ENCODE results near the gene FAM83C.

FAM83C gene

DNA sequence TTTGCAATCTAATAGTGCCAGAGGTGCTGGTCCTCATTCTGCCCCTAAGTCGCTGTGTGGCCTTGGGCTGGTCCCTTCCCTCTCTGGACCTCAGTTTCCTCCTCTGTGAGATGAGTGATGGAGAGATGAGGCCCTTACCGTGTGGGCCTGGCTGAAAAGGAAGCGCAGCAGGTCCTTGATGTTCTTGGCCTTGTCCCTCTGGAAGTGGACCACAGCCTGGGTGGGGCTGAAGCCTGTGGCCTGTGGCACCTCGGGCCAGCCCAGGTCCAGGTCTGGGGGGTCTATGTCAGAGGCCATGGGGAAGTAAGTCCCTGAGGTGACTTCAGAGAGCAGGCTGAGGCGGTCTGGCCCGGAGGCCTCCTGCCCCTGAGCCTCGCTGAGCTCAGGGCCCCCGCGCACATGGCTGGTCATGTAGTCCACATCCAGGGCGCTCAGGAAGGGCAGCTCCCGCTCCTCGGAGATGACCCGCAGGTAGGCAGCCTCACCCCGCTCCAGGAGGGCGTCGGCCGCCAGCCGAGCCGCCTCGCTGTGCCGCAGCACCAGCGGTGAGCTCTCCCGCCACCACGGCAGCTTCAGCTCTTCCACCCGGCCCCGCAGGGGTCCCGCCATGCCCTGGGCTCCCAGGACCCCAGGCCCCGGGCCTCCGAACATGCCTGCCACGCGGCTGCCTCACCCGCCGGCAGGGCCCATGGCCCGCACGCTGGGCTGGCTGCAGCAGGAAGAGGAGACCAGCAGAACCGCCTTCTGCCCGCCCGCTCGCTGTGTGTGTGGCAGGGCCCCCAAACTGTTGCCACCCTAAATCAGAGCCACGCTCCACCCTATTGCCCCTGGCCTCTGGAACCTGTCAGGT is at the start of gene FAM83C:
Gene FAM83C (minus strand): TSS at position 772 of the 850 bp plus-strand sequence. CDS start 121 bp downstream, at position 651.
- DNase-seq: no peak

DNA sequence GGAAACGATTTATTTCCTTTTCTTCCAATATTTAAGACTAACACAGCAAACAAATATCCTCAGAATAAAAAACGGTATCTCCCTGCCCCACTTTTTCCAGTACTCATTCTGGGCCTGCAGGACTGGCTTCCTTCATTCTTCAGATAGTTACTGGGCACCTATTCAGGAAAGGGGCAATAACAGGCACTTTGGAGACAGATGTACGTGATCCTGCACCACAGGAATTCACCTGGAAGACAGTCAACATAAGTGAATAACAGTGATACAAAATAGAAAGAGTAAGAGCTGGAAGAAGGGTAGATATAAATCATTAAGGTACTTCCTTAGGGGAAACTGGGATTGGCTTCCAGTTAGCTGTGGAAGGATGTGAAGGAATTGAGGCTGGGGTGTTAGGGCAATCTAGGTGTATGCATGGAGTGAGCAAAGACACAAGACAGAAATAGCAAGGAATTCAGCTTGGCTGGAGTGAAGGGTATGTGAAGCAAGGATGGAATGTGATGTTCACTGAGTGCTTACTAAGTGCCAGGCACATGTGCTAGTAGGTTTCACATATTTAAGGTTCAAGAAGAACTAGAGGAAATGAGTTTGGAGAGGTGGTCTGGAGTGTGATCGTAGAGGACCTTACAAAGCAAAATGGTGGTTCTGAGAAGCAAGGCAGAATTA is 49.3 kb upstream of the FAM83C start:
- no peak for DNase-seq

- DNase-seq: no peak
These were observed 48.2 kb upstream of the FAM83C start for GRCh38 chr20:35340436-35340835.

DNA sequence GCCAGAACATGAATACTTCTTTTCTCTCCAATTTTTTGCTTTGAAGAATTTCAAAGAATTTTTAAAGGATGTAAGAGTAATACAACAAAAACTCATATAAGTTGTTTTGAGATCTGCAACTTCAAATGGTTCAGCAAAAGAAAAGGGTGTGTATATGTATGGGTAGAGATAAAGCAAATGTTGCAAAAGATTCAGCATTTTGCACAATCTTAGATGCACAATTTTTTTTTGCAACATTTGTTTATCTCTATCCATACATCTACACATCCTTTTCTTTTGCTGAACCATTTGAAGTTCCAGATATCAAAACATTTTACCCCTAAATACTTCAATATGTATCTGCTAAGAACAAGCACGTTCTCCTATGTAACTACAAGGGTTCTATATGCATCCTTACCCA is 47.4 kb upstream of the FAM83C start:
- no peak for DNase-seq

DNA sequence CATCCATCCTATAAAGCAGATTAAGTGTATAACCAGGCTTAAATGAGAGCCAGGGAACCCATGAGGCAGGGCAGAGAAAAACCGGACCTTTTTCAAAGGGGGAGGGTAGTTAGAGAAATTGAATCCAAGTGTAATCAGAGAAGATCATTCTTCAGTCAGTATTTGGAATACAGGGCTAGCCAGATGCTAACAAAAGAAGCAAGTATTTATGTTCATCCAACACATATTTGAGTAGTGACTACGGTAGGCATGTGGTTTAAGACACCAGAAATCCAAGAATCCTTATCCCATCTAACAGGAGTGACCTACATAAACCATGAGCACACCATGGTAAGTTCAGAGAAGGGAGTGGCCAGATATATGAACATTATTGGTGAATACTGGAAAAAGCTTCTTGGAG is 46.8 kb upstream of the FAM83C start:
- no peak for DNase-seq

DNA sequence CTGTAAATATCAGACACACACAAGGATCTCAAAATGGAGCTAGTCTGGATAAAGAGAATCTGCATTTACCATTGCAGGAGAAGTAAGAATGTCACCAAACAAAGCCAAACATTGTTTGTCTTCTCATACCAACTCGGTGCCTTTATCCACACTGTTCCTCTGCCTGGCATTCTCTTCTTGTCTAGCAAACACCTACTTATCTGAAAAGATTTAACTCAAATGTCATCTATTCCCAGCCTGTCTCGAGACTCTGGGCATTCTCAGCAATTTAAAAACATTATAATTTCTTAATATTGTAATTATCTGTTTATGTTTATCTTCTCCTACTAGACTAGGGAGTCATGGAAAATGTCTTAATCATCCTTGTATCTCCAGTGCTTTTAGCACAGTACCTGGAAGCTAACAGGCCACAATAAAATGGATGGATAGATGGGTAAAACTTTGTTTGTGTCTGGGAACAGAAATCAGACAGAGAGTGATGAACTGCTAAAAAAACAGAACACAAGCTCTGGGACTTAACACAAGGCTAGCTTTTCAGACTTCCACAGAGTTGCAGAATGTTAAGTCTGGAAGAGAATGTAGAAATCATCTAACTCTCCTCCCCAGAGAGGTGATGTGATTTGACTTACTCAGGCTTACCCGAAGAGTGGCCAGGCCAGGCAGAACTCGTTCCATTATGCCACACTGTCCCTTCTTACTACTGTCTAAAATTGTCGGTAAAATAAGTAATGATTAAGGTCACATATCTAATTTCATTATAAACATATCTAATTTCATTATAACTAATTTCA is 42.3 kb upstream of the FAM83C start:
- no peak for DNase-seq

DNA sequence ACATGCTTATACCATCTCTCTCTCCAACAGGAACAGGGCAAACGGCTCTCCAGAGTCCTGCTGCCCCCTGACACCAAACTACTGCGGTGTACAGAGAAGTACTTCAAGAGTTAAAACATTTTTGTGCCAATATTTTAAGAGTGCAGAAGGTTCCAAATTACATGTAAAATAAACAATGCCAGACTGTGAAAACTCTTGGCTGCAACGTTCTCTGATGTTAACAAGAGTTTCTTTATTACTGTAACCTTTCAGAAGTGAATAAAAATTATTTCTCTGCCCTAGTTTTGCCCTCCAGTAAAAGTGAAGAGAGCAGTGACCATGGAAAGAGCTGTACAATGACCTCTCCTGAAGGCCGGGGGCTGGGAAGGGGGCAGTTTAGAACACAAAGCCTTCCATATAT is 41.4 kb upstream of the FAM83C start:
- DNase-seq: no peak

GRCh38 chr20:35332540-35333200 is 40.4 kb upstream of the FAM83C start:
- DNase-seq: no peak

DNA sequence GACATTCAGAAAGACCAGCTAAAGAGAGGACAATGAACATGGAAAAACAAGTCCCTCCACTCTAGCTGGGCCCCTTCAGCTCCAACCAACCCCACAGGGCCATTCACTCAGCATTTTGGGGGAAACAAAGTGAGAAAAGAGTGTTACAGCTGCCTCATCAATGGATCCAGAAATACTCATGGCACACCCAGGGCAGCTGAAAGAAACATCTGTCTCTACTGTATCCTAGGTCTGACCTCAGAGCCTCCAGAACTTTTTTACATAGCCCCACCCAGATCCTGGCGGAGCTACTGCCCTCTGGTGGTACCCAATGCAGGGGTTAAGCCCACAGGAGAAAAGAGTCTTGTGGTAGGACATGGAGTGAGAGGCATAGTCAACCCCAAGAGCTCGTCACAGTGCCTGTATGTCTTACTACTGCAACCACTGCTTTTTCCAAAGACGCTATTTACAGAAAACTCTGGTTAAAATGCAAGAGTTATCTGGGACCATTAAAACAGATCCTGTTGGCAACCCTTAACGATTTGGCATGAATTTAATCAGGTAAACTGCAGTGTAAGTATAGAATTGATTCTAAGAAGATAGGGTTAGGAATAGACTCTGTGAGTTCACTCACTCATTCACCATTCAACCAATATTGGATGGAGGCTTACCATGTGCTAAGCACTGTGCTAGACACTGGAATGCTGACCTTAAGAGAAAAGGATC is 37.4 kb upstream of the FAM83C start:
- DNase-seq: peak; percentile 79

DNA sequence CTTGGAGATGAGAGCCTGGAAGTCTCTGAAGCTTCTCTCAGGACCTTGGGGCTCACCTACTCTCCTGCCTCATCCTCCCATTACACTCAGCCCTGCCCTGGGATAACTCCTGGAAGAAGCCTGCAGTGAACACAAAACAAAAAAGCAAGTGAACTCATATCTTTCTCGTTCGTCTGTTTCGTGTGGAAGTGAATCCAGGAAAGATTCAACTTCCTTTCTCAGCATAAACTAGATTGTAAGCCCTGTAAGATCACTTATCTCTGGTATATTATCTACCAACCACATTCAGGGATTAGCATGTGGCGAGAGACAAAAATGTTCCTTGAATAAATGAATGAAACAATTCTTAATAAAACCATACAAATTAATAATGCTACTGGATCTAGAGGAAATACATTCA is 36.5 kb upstream of the FAM83C start:
- DNase-seq: no peak

GRCh38 chr20:35328095-35328685 is 36.0 kb upstream of the FAM83C start:
- no peak for DNase-seq

- no peak for DNase-seq
These were observed 35.1 kb upstream of the FAM83C start for GRCh38 chr20:35327074-35327976.

- DNase-seq: no peak
These were observed 34.5 kb upstream of the FAM83C start for GRCh38 chr20:35326740-35327073.

DNA sequence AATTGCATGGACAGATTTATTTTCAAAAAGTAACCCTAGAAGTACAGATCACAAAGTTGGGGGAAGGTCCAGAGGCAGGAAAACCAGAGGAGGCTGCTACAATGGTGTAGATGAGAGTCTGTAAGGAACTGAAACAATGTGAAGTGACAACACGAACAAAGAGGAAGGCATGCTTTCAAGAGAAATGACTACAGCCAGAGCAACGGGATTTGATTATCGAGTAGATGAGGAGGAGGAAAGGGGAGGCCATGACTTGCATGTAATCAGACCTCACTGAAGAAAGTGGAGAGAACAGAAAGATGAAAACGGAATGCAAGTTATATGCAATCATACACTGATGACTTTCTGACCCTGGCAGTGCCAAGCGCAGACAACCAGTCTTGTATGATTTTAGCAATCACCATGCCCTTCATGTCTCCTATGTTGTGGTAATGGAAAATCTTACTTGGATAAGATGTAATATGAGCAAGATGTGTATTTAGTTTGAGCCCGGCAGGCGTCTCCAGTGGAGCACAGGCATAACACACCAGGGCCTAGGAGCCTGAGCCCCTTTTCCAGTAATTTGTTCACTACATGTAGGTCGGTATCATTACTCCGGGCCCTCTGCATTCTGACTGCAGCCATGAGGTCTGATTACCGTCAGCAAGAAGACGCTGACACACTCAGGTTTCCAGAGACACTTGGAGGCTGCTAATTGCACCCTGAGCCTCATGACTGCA is 34.0 kb upstream of the FAM83C start:
- no peak for DNase-seq

GRCh38 chr20:35325401-35325800 is 33.2 kb upstream of the FAM83C start:
- no peak for DNase-seq

DNA sequence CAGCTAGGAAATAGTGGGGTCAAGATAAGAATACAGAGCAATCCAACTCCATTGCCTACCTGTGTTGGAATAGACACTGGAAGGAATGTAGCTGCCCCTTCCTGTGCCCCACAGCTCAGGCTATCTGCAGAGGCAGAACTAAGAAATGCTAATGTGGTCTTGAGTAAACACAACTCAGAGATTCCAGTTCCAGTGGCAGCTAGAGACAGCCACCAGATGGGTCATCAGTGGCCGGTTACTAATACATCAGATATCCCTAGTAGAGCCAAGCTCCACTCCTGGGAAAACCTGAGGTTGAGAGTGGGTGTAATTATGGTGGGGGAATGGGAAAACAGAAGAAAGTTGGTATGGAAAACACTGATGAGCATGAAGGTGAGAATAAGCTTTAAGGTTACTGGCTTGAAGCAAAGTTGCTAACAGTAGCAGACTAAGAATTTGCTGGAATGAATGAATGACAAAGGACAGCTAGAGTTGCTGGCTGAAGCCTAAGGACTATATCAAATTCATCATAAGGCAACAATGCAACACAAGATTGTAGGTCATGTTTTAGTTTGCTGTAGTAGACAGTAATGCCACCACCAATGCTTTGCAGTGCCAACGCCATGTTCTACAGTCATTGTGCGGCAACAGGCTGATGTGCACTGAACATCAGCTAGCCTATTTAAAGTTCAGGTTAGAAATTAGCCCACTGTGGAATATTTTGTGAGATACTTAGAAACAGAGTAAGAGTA is 28.3 kb upstream of the FAM83C start:
- no peak for DNase-seq

GRCh38 chr20:35319871-35320197 is 27.6 kb upstream of the FAM83C start:
- no peak for DNase-seq

- no peak for DNase-seq
These were observed 27.1 kb upstream of the FAM83C start for GRCh38 chr20:35319192-35319870.

DNA sequence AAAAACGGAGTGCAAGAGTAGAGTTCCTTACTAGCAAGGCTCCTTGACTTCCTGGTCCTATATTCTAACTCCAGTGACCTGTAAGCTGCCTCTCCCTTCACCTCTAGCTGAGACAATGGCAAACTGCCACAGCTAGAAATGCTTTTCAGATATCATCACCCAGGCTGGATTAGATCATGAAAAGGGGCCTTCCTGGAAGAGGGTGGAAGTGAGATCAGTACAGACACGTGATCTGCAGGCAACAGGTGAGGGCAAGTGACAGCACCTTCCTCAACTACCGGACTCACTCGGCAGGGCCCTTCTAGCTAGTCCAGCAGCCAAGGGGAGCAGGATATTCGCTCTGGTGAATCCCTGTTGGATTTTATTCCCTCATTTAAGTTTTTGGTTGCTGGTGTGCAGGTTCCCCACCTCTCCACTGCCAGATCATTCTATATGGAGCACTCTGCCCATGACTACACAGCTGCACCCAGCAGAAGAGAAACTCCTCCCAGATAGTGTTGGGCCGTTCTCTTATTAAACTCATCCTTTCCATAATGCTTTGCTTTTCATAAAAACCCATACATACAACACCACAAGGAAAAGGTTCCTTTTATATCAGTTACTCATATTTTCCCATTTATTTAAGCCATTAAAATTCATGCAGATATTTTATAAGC is 26.4 kb upstream of the FAM83C start:
- DNase-seq: no peak
